Hematopoietic multipotent progenitor cell (in vitro differentiated cells): ENCODE data around the gene VMO1. TPM values are rescaled to one million over a fixed set of nuclear protein-coding genes. Genes with fewer than 3 reads are reported as not detected.
A peak's percentile ranks its signal among the peaks of the same experiment; 100 is the strongest.
"Not testable (repeated sequence)": the region's sequence is repeated elsewhere in the genome, so short reads cannot be mapped to it uniquely, and the experiment has no call there.

Source experiments
- DNase-seq, 3 donors: peaks; one replicate each; pipeline ENCODE4 v3.0.0-alpha.2; 2011 to 2015; ENCODE audit warnings: low read depth in 2 of 3, low spot score in 2 of 3
- total RNA-seq: library from RNA; depleted of rRNA; stranded (reverse); fragments of >200 nt; gene quantifications from one replicate; pipeline ENCODE4 v1.2.3, GENCODE V29; 2012

The VMO1 gene, protein sequence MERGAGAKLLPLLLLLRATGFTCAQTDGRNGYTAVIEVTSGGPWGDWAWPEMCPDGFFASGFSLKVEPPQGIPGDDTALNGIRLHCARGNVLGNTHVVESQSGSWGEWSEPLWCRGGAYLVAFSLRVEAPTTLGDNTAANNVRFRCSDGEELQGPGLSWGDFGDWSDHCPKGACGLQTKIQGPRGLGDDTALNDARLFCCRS
- total RNA-seq = not detected

DNA sequence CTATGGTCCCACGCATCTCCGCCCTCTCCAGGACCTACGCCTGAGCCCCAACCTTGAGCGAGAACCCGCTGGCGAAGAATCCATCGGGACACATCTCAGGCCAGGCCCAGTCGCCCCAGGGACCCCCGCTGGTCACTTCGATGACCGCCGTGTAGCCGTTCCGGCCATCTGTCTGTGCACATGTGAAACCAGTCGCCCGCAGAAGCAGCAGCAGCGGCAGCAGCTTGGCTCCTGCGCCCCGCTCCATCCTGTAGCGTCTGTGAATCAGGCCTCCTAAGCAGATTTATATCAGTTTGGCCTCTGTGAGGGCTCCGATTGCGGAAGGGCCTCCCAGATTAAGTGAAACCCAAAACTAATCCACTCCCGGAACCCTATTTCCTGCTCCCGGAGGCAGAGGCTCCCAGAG lies at the start of gene VMO1:
VMO1 (minus strand) TSS at position 259 of the 406 bp plus-strand sequence; CDS start at position 247, 12 bp downstream.
- DNase-seq = peak in 1 of 3 donors; percentile 46

GRCh38 chr17:4834681-4835020 lies 48.5 kb upstream of the VMO1 start:
- DNase-seq = no peak

GRCh38 chr17:4833941-4834680 lies 47.9 kb upstream of the VMO1 start:
- DNase-seq = no peak

DNA sequence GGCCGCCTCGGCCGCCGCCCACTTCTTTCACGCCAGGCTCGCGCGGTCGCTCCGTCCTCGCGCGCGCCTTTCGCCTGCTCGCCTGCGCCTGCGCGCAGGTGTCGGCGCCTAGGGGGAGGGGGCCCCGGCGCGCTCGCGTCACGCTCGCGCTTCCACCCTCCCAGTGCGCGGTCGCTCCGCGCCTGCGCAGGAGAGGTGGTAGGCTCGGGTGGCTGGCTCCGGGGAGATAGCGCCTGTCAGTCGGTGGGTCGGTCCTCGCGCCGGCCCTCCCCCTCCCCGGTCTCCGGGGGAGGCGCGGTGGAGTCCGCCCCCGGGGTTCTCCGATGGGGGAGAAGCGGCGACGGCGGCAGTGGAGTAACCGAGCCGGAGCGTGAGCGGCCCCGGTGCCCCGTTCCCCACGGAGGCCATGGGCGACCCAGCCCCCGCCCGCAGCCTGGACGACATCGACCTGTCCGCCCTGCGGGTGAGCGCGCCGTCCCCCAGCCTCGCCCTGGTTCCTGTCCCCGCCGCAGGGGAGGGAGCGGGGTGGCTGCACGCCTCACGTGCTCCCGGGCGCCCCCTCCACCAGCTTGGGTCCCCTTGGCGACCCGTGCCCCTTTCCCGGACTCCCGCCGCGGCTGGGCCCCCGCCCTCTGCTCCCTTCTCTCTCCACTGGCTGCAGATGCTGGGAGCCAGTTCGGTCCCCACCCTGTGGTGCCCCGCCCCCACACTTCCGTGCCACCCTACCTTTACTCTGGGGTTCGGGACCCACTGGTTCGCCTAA lies 47.2 kb upstream of the VMO1 start, which contains the start of gene MINK1:
MINK1 (plus strand) TSS at position 163 of the 763 bp plus-strand sequence; CDS start at position 407, 244 bp downstream.
- peak; percentile 92 to 94 (median 94) for DNase-seq

DNA sequence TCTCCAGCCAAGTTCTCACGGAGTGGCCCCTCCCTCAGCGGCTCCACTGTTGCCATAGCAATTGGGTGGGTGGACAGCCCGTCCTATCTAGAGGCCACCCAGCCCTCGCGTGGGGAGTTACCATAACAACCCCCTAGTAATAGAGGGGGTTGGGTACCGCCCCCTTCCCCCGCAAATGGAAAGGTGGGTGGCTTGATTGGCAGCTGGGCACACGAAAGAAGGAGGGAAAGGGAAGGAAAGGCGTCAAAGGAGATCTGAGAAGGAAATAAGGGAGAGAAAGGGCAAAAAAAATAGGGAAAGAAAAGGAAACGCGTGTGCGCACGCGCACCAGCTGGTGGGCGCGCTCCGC lies 46.6 kb upstream of the VMO1 start:
- not testable (repeated sequence) for DNase-seq

- no peak for DNase-seq
Measured at GRCh38 chr17:4827399-4827798, 41.2 kb upstream of the VMO1 start.

- no peak for DNase-seq
Measured at GRCh38 chr17:4823373-4824089, 37.4 kb upstream of the VMO1 start.

DNA sequence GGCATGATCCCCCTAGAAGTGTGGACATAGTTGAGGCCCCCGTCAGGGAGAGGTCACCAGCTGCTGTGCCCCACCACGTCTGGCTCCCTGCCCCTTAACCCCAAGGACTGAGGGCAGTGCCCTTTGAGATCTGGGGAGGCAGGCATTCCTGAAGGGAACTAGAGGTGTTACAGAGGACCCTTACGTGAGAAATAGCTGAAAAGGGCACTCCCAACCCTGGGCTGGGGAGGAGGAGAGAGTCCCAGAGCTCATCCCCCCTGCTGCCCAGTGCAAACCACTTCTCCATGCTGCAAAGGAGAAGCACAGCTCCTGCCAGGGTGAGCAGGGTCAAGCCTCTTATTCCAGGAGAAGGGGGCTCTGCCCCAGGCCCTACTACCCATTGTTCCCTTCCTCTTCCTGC lies 36.7 kb upstream of the VMO1 start:
- no peak for DNase-seq

DNA sequence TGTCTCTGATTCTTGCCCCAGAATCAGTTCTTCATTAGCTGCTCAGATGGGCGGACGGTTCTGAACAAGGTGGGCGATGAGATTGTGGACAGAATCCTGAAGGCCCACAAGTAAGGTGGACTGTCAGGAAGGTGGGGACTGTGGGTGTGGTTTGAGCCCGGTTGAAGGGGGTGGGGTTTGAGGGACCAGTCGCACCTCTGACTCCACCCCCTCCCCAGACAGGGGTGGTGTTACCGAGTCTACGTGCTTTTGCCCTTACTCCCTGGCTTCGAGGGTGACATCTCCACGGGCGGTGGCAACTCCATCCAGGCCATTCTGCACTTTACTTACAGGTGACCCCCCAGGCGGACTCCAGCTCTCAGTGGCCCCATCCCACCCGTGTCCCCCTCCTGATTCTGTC lies 32.1 kb upstream of the VMO1 start:
- DNase-seq = no peak

GRCh38 chr17:4816826-4817225 lies 30.7 kb upstream of the VMO1 start:
- no peak for DNase-seq

- DNase-seq = no peak
Measured at GRCh38 chr17:4815043-4815675, 29.0 kb upstream of the VMO1 start.

GRCh38 chr17:4812690-4813089 lies 26.5 kb upstream of the VMO1 start:
- DNase-seq = no peak

GRCh38 chr17:4811471-4811870 lies 25.3 kb upstream of the VMO1 start:
- no peak for DNase-seq

GRCh38 chr17:4810696-4811290 lies 24.6 kb upstream of the VMO1 start:
- DNase-seq = peak in 1 of 3 donors; percentile 43

DNA sequence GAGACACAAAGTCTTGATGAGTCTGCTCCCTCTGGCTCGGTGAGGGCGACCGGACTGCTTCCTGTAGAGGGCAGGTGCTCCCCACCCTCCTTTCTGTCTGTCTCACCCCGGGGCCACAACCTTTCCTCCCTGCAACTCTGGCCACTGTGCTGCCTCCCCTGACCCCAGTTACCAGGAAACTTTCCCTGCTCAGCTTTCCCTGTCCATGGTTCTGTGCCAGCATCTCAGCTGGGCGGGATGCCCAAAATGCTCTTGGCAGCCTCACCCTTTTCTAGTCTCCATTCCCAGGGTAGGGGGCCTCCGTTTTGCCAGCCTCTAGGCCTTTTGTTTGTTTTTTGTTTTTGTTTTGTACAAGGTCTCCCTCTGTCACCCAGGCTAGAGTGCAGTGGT lies 22.2 kb upstream of the VMO1 start:
- DNase-seq = no peak

- no peak for DNase-seq
Measured at GRCh38 chr17:4807605-4808377, 21.6 kb upstream of the VMO1 start.

DNA sequence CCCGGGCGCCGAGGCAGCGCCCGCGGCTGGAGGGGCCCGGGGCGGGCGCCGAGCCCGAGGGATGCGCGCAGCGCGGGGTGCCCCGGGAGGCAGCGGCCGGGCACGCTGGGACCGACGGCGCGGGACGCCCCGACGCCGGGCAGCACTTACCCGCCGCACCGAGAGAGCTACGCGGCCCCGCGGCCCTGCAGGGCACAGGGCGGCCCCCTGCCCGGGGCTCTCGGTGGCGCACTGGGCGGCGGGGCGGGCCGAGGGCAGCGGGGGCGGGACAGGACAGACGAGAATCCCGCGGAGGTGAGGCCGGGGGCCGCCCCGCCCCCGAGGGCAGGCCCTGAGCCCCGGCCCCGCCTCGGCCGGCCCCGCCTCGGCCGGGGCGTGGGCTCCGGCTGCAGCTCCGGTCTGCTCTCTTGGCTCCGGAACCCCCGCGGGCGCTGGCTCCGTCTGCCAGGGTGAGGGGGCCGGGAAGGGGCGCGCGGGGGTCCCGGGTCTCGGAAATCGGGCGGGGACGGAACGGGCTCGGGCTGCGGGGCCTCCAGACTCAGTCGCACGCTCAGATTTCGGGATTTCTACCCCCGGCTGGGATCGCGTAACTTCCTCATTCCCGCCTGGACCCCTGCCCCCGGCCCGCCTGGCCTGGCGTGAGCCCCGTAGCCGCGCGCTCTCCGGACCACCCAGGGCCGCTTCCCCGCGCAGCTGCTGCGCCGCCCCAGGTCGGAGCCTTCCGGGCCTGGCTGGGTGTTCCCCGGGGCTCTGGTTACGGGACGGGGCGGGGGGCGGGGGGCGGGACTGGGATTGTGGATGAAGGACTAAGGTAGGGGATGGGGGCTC lies 20.8 kb upstream of the VMO1 start, which contains the start of gene PLD2:
PLD2 (plus strand) TSS at position 376 of the 828 bp plus-strand sequence. CDS start 621 bp downstream, outside the sequence.
- peak; percentile 66 to 82 (median 81) for DNase-seq

- DNase-seq = no peak
Measured at GRCh38 chr17:4806456-4806776, 20.3 kb upstream of the VMO1 start.

DNA sequence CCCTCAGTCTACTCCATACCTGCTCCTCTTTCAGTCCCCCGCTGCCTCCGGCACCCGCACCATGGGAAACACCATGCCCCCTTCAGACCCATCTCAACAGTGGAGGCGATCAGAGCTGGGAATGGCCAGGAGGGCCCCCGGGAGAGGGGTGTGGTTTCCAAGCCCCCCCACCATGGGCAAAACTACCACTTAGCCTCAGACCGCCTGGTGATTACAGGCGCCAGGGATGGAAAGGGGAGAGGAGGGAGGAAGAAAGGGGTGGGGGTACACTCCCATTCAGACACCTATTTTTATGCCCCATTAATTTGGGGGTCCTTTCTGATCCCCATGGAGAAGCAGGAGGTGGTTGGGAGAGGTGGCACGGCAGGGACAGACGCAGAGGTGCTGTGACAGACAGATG lies 16.1 kb upstream of the VMO1 start, which contains the start of gene C17orf114:
C17orf114 (minus strand) TSS at position 101 of the 400 bp plus-strand sequence.
- DNase-seq = no peak
